Parathyroid adenoma (tissue), 2 donors: ENCODE measurements around the gene DDX1.

Experiments used
- H2AFZ ChIP-seq: fragments of 300-600 bp; sonication (generic); one replicate; pipeline ENCODE4 v1.7.0; 2017; ENCODE audit warnings: antibody characterized with exemption, mild to moderate bottlenecking
- H3K27ac ChIP-seq: fragments of 300-600 bp; sonication (generic); one replicate; pipeline ENCODE4 v1.7.0; 2017
- H3K27me3 ChIP-seq: fragments of 300-600 bp; sonication (generic); one replicate; pipeline ENCODE4 v1.7.0; 2017; ENCODE audit warnings: low read length; ENCODE audit not compliant: control insufficient read depth, insufficient read depth
- H3K36me3 ChIP-seq: fragments of 300-600 bp; sonication (generic); one replicate; pipeline ENCODE4 v1.7.0; 2017; ENCODE audit warnings: low read length; ENCODE audit not compliant: control insufficient read depth, insufficient read depth
- H3K4me1 ChIP-seq: fragments of 300-600 bp; sonication (generic); one replicate; pipeline ENCODE4 v1.7.0; 2017; ENCODE audit warnings: control low read depth
- H3K4me2 ChIP-seq: fragments of 300-600 bp; sonication (generic); one replicate; pipeline ENCODE4 v1.7.0; 2017; ENCODE audit warnings: low read length
- H3K4me3 ChIP-seq: fragments of 300-600 bp; sonication (generic); one replicate; pipeline ENCODE4 v1.7.0; 2017; ENCODE audit warnings: low read depth, low read length
- H3K79me2 ChIP-seq: fragments of 300-600 bp; sonication (generic); one replicate; pipeline ENCODE4 v1.7.0; 2017; ENCODE audit warnings: control low read depth
- H3K9ac ChIP-seq: fragments of 300-600 bp; sonication (generic); one replicate; pipeline ENCODE4 v1.7.0; 2017; ENCODE audit warnings: mild to moderate bottlenecking
- H3K9me3 ChIP-seq: fragments of 300-600 bp; sonication (generic); one replicate; pipeline ENCODE4 v1.7.0; 2017; ENCODE audit warnings: low read length; ENCODE audit not compliant: control insufficient read depth
- CTCF ChIP-seq: fragments of 300-600 bp; sonication (generic); IDR thresholded peaks from one replicate; pipeline ENCODE4 v1.7.0; 2017; ENCODE audit warnings: antibody characterized with exemption, mild to moderate bottlenecking
- donor health status: primary hyperparathyroidism.

Gene DDX1

GRCh38 chr2:15630978-15631719 is 39.5 kb downstream of the DDX1 start:
- Histone ChIP-seq H3K79me2 (no peaks in the 10 kb centered on the region), H3K36me3 (no peaks in the 10 kb centered on the region), H3K9ac (no peak overlapping the region), H3K4me2 (no peak overlapping the region), H2AFZ (no peak overlapping the region), H3K9me3 (no peaks in the 10 kb centered on the region), H3K27ac (no peak overlapping the region), H3K27me3 (no peaks in the 10 kb centered on the region), H3K4me1 (no peaks in the 10 kb centered on the region), H3K4me3 (no peak overlapping the region)
- no peak for TF ChIP-seq CTCF

- TF ChIP-seq CTCF, result no peak
Measured at GRCh38 chr2:15631883-15632282, 40.2 kb downstream of the DDX1 start.

GRCh38 chr2:15633043-15633970 is 41.6 kb downstream of the DDX1 start:
- TF ChIP-seq CTCF, result no peak
- no peaks in the 10 kb centered on the region for H3K79me2 ChIP-seq
- H3K36me3 ChIP-seq, result no peaks in the 10 kb centered on the region
- no peaks in the 10 kb centered on the region for H3K4me1 ChIP-seq
- no peak overlapping the region for H2AFZ ChIP-seq
- no peaks in the 10 kb centered on the region for H3K9me3 ChIP-seq
- no peak overlapping the region for H3K9ac ChIP-seq
- no peaks in the 10 kb centered on the region for H3K27me3 ChIP-seq
- H3K27ac ChIP-seq, result no peak overlapping the region
- no peak overlapping the region for H3K4me3 ChIP-seq
- no peak overlapping the region for H3K4me2 ChIP-seq

More at GRCh38 chr2:15631883-15632282, 40.2 kb downstream of the DDX1 start:
- no peaks in the 10 kb centered on the region for H3K4me1 ChIP-seq
- H2AFZ ChIP-seq, result no peak overlapping the region
- H3K9ac ChIP-seq, result no peak overlapping the region
- no peaks in the 10 kb centered on the region for H3K36me3 ChIP-seq
- H3K9me3 ChIP-seq, result no peaks in the 10 kb centered on the region
- no peak overlapping the region for H3K4me2 ChIP-seq
- H3K4me3 ChIP-seq, result no peak overlapping the region
- H3K27me3 ChIP-seq, result no peaks in the 10 kb centered on the region
- H3K27ac ChIP-seq, result no peak overlapping the region
- H3K79me2 ChIP-seq, result no peaks in the 10 kb centered on the region

GRCh38 chr2:15633971-15634346 is 42.3 kb downstream of the DDX1 start:
- Histone ChIP-seq H3K9me3 (no peaks in the 10 kb centered on the region), H3K27ac (no peak overlapping the region), H3K27me3 (no peaks in the 10 kb centered on the region), H3K4me2 (no peak overlapping the region), H3K36me3 (no peaks in the 10 kb centered on the region), H3K4me3 (no peak overlapping the region), H3K9ac (no peak overlapping the region), H3K79me2 (no peaks in the 10 kb centered on the region), H2AFZ (no peak overlapping the region), H3K4me1 (no peaks in the 10 kb centered on the region)
- no peak for TF ChIP-seq CTCF
